Activated naive CD4-positive, alpha-beta T cell treated with anti-CD3 and anti-CD28 coated beads for 36 hours (primary cell): ENCODE data around the gene NCOA5. TPM values are rescaled to one million over a fixed set of nuclear protein-coding genes. Genes with fewer than 3 reads are reported as not detected.

Source experiments
- CTCF ChIA-PET: fragments of 350-600 bp; sonication (Branson Sonifier 250); formaldehyde crosslinking; loops from one replicate; lab custom pipeline; 2021; ENCODE audit warnings: antibody characterized with exemption; lab: Charles Lee
- DNase-seq: peaks from one replicate; pipeline ENCODE4 v3.0.0-alpha.2; 2020
- H3K27ac Mint-ChIP-seq: one replicate; pipeline ENCODE4 v1.8.0; 2021; ENCODE audit warnings: mild to moderate bottlenecking, mixed read lengths
- H3K27me3 Mint-ChIP-seq: one replicate; pipeline ENCODE4 v1.8.0; 2021; ENCODE audit warnings: low read depth, mixed read lengths
- H3K36me3 Mint-ChIP-seq: one replicate; pipeline ENCODE4 v1.8.0; 2021; ENCODE audit warnings: low read depth, mixed read lengths
- H3K4me1 Mint-ChIP-seq: one replicate; pipeline ENCODE4 v1.8.0; 2021; ENCODE audit warnings: low read depth, mixed read lengths
- H3K4me3 Mint-ChIP-seq: one replicate; pipeline ENCODE4 v1.8.0; 2021; ENCODE audit warnings: mild to moderate bottlenecking, moderate library complexity, mixed read lengths
- H3K9me3 Mint-ChIP-seq: one replicate; pipeline ENCODE4 v1.8.0; 2021; ENCODE audit warnings: mixed read lengths
- intact Hi-C: fragments of 100-400 bp; cut with micrococcal nuclease; formaldehyde crosslinking; loops from one replicate; pipeline ENCODE4 v1.15.1; 2023
- total RNA-seq, 2 experiments: library from RNA; stranded (reverse); gene quantifications; one replicate each; pipeline ENCODE4 v1.2.3, GENCODE V29; 2021

The NCOA5 gene
- total RNA-seq, 2 experiments from 2014 or later, result 4.4 to 5.1 TPM

DNA sequence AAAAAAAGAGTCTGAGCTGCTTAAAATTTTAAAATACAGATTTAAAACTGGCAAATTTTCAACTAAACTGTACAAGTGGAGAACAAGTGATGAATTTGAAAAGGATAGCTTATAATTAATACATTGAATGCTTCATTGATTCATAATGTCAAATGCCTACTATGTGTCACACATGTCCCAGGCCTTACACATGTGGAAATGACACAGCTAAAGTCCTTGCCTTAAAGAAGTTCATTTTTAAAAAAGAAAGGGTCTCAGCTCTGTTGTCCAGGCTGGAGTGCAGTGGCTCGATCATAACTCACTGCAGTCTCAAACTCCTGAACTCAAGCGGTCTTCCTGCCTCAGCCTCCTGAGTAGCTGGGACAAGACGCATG, 5.0 kb downstream of the NCOA5 start:
- CTCF ChIA-PET, result interaction anchor here (0.6 to 1.1 kb wide), 7 partner anchors 70 to 717 kb away, joined by 3 to 7 read pairs (median 4); no protein-coding TSS in a partner anchor
- peaks cover 65% of the 10 kb centered on the region for H3K4me1 Mint-ChIP-seq
- no peaks in the 10 kb centered on the region for H3K27me3 Mint-ChIP-seq
- no peak for DNase-seq
- H3K36me3 Mint-ChIP-seq, result peaks cover 2% of the 10 kb centered on the region
- intact Hi-C loops, result no loop called here
- H3K9me3 Mint-ChIP-seq, result no peaks in the 10 kb centered on the region
- no peak overlapping the region for H3K4me3 Mint-ChIP-seq
- no peak overlapping the region for H3K27ac Mint-ChIP-seq

DNA sequence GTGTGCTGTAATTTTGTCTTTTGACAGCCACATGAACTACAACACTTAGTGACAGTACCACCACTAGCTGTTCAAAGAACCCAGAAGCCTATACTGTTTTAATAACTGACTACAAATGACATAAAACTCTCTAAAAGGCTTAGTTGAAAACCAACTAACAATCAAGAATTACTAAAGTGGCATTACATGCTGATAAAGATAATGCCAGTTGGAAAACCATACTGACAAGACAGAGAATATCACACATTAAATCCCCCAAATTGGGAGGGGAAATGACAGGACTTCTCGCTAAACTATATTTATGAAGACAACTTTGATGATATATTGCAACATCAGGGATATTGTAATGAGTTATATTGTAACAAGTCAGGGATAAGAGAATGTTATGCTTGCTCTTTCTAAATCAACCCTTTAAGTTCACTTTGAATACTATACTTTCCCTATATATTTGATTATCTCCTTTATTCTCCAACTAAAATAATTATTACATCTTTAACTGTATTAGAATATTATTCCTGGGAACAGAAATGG, 6.2 kb downstream of the NCOA5 start:
- H3K27me3 Mint-ChIP-seq, result no peaks in the 10 kb centered on the region
- no peak overlapping the region for H3K4me3 Mint-ChIP-seq
- H3K36me3 Mint-ChIP-seq, result peaks cover 11% of the 10 kb centered on the region
- peaks cover 64% of the 10 kb centered on the region for H3K4me1 Mint-ChIP-seq
- intact Hi-C loops, result no loop called here
- no peaks in the 10 kb centered on the region for H3K9me3 Mint-ChIP-seq
- CTCF ChIA-PET, result interaction anchor here (1.2 kb wide), 1 partner anchor 61 kb away, joined by 5 read pairs; no protein-coding TSS in a partner anchor
- H3K27ac Mint-ChIP-seq, result no peak overlapping the region
- DNase-seq, result no peak

DNA sequence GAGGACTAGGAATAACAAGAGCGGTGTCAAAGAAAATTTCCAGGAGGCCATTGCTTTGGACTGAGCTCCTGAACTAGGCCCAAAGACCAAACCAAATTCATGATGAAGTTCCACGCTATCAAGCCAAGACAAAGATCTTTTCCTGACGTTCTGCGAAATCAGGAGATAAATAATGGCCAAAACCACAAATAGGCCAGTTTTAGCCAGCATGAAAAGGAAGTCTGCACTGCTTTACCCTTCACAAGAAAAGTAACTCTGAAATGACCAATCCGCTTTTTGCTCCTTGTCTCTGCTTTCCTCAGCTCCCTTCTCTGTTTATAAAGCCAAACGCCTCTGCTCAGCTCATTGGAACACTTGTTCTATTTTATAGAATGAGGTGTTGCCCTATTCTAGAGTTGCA, 6.7 kb downstream of the NCOA5 start:
- intact Hi-C loops, result no loop called here
- CTCF ChIA-PET, result interaction anchor here (1.2 kb wide), 1 partner anchor 60 kb away, joined by 5 read pairs; no protein-coding TSS in a partner anchor
- peaks cover 59% of the 10 kb centered on the region for H3K4me1 Mint-ChIP-seq
- no peak for DNase-seq
- H3K27me3 Mint-ChIP-seq, result no peaks in the 10 kb centered on the region
- no peaks in the 10 kb centered on the region for H3K9me3 Mint-ChIP-seq
- peaks cover 11% of the 10 kb centered on the region for H3K36me3 Mint-ChIP-seq
- H3K27ac Mint-ChIP-seq, result no peak overlapping the region
- no peak overlapping the region for H3K4me3 Mint-ChIP-seq

DNA sequence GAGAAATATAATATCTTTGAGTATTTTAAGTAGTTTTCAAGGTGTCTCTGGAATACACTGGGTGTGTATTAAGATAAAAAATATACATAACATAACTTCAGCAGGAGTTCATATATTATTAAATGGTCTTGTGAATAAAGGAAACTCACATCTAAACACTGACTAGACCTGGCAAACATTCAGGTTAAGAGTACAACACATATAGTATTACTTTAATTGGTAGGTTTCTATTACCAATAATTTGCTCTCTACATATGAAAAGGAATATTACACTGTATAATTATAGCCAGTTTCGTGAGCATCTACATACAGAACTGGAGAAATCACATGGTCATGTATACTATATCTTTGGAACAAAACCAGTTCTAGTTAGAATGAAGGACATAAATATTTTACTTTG, 8.7 kb downstream of the NCOA5 start:
- Mint-ChIP-seq H3K4me1 (peaks cover 39% of the 10 kb centered on the region), H3K27ac (no peak overlapping the region), H3K36me3 (peaks cover 11% of the 10 kb centered on the region), H3K9me3 (no peaks in the 10 kb centered on the region), H3K4me3 (no peak overlapping the region), H3K27me3 (no peaks in the 10 kb centered on the region)
- DNase-seq, result no peak
- CTCF ChIA-PET, result interaction anchor here (1.0 kb wide), 1 partner anchor 67 kb away, joined by 3 read pairs; no protein-coding TSS in a partner anchor
- intact Hi-C loops, result no loop called here

DNA sequence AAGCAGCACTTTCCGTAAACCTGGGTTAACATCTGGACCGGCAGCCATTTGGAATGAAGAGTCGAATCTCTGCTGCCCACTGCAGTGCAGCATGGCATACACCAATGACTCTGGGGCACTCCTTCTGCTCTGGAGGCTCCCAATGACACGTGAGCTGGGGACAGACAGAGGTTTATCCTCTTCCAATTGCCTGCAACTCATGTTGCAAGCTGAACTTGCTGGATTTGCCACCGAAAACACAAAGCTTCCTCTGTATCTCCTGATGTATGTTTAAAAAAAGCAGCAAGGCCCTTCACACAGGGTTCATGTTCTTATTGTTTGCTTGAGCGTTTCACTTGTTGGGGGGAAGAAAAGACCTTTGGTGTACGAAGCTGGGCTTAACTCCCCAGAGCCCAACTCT, 10.8 kb downstream of the NCOA5 start:
- intact Hi-C loops, result no loop called here
- CTCF ChIA-PET, result interaction anchor here (0.8 to 2.7 kb wide), 4 partner anchors 9 to 66 kb away, joined by 3 to 7 read pairs (median 4); no protein-coding TSS in a partner anchor
- Mint-ChIP-seq H3K27me3 (no peaks in the 10 kb centered on the region), H3K4me1 (peaks cover 19% of the 10 kb centered on the region), H3K9me3 (no peaks in the 10 kb centered on the region), H3K36me3 (peaks cover 21% of the 10 kb centered on the region), H3K4me3 (no peak overlapping the region), H3K27ac (no peak overlapping the region)
- DNase-seq, result no peak

DNA sequence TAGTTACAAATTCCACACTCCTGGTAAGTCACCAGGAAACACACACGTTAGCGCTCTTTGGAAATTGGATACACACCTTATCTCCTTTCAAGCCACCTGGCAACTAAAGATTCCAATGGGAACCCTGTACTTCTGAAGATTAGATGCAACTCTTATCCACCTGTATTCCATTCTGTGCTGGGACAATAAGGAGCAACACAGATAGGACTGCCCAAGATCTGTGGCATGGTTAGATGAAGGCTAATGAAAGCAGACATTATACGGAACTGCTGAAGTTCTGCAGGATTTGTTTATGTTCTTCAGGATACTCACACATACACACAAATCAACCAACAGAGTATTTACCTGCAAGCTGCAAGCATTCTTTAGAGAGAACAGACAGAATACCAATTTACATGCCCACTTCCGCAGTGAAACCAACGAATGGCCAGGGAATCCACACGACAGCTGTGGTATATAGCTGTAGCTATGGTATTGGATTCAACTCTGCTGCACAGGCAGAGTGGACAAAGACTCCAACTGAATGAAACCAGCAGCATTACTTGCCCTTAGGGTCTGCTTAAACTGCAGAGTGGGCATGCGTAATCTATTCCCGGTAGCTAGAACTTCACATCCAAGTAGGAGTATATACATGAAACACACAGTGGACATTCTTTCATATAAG, 12.0 kb downstream of the NCOA5 start:
- Mint-ChIP-seq H3K9me3 (no peaks in the 10 kb centered on the region), H3K36me3 (peaks cover 21% of the 10 kb centered on the region), H3K4me3 (no peak overlapping the region), H3K4me1 (peaks cover 10% of the 10 kb centered on the region), H3K27me3 (no peaks in the 10 kb centered on the region), H3K27ac (no peak overlapping the region)
- DNase-seq, result no peak
- intact Hi-C loops, result no loop called here
- CTCF ChIA-PET, result interaction anchor here (1.0 to 2.7 kb wide), 4 partner anchors 11 to 64 kb away, joined by 3 to 7 read pairs (median 4); no protein-coding TSS in a partner anchor

DNA sequence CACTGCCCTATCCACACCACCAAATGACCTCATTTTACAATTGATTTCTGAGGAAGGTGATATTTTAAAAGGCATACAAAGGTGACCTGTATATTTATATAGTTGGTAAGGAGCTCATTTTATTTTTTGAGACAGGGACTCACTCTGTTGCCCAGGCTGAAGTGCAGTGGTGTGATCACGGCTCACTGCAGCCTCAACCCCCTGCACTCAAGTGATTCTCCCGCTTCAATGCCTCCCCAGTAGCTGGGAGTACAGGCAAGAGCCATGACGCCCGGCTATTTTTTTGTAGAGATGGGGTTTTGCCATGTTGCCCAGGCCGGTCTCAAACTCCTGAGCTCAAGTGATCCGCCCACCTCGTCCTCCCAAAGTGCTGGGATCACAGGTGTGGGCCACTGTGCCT, 13.0 kb downstream of the NCOA5 start:
- CTCF ChIA-PET, result interaction anchor here (0.8 to 0.9 kb wide), 2 partner anchors 55 to 86 kb away, joined by 3 to 4 read pairs; no protein-coding TSS in a partner anchor
- Mint-ChIP-seq H3K36me3 (peaks cover 21% of the 10 kb centered on the region), H3K27me3 (no peaks in the 10 kb centered on the region)

DNA sequence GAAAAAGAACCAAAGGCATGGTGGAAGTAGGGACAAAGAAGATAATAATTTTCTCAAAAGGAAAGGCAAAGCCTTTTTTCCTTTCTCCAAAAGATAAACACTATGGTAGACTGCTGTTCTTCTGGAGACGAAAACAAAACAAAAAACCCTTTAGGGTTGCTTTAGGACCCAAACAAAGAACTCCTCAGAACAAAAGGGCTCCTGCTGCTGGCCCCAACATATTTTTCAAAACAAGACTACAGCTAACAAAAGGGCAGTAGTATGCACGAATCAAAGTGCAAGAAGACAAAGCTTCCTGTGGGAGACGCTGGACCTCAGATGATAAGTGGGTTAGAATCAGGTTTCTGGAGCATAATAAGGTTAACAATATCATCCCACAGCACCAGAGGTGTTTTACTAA, 15.8 kb downstream of the NCOA5 start:
- Mint-ChIP-seq H3K27me3 (no peaks in the 10 kb centered on the region), H3K9me3 (no peaks in the 10 kb centered on the region), H3K27ac (no peak overlapping the region), H3K4me3 (no peak overlapping the region), H3K4me1 (no peaks in the 10 kb centered on the region), H3K36me3 (peaks cover 23% of the 10 kb centered on the region)
- no peak for DNase-seq
- intact Hi-C loops, result no loop called here
- CTCF ChIA-PET, result no interaction called here

More for the DNA sequence above, 13.0 kb downstream of the NCOA5 start:
- Mint-ChIP-seq H3K9me3 (no peaks in the 10 kb centered on the region), H3K4me1 (peaks cover 4% of the 10 kb centered on the region), H3K27ac (no peak overlapping the region), H3K4me3 (no peak overlapping the region)
- no peak for DNase-seq
- intact Hi-C loops, result no loop called here

DNA sequence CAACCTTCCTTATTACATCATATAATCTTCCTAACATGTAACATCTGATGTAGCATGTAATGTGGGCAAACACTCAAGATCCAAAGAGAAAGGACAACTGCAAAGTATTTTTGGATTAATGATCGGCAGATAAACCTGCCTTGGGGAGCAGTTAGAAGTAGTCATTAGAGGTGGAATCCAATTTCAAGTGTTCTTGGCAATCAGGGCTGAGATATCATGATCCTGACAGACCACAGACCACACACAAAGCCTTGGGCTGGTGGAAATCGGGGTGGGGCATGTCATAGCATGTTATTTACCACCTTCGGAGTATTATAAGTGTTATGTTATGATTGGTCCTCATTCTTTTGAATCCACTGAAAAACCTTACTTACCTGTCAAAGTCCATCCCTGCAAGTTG, 16.3 kb downstream of the NCOA5 start:
- Mint-ChIP-seq H3K4me1 (no peaks in the 10 kb centered on the region), H3K9me3 (no peaks in the 10 kb centered on the region), H3K36me3 (peaks cover 23% of the 10 kb centered on the region), H3K27ac (no peak overlapping the region), H3K4me3 (no peak overlapping the region), H3K27me3 (no peaks in the 10 kb centered on the region)
- CTCF ChIA-PET, result no interaction called here
- no peak for DNase-seq
- intact Hi-C loops, result no loop called here

DNA sequence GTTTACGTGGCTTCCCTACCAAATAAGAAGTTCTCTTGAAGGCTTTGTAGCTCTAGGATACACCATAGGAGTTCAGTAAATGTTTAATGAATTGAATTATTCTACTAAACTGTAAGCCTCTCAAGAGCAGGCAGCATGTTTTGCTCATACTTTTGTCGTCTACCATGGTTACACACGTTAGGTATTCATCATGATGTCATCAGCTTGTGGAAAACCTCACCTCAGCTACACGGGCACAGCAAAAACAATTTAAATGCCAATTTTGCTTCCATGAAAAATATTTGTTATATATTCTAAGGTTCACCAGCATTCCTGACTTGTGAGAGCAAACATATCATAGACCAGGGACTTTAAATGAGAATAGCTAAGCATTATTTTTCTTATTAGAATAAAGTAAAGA, 16.7 kb downstream of the NCOA5 start:
- Mint-ChIP-seq H3K36me3 (peaks cover 27% of the 10 kb centered on the region), H3K27ac (no peak overlapping the region), H3K4me1 (no peaks in the 10 kb centered on the region), H3K9me3 (no peaks in the 10 kb centered on the region), H3K4me3 (no peak overlapping the region), H3K27me3 (no peaks in the 10 kb centered on the region)
- CTCF ChIA-PET, result no interaction called here
- DNase-seq, result no peak
- intact Hi-C loops, result no loop called here

DNA sequence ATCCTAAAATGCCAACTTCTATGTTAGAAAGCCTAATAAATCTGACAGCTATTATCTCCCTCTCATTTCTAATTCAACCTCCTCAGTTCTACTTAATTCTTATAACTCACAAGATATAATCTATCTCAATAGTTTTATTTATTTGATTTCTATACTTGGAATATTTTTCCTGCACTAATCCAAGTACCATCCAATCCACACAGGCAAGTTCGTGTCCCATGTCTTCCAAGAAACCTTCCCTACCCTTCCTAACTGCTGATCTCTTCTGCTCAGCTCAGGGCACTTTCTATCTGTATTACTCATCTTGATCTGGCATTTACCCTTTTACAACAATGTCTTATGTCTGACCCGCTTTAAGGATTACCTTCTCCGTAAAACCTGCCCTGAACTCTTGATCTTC, 18.2 kb downstream of the NCOA5 start:
- no peak overlapping the region for H3K27ac Mint-ChIP-seq
- H3K27me3 Mint-ChIP-seq, result no peaks in the 10 kb centered on the region
- CTCF ChIA-PET, result interaction anchor here (0.6 kb wide), 1 partner anchor 326 kb away, joined by 4 read pairs; no protein-coding TSS in a partner anchor
- H3K4me3 Mint-ChIP-seq, result no peak overlapping the region
- intact Hi-C loops, result no loop called here
- no peak for DNase-seq
- H3K9me3 Mint-ChIP-seq, result no peaks in the 10 kb centered on the region
- H3K4me1 Mint-ChIP-seq, result no peaks in the 10 kb centered on the region
- H3K36me3 Mint-ChIP-seq, result peaks cover 34% of the 10 kb centered on the region

DNA sequence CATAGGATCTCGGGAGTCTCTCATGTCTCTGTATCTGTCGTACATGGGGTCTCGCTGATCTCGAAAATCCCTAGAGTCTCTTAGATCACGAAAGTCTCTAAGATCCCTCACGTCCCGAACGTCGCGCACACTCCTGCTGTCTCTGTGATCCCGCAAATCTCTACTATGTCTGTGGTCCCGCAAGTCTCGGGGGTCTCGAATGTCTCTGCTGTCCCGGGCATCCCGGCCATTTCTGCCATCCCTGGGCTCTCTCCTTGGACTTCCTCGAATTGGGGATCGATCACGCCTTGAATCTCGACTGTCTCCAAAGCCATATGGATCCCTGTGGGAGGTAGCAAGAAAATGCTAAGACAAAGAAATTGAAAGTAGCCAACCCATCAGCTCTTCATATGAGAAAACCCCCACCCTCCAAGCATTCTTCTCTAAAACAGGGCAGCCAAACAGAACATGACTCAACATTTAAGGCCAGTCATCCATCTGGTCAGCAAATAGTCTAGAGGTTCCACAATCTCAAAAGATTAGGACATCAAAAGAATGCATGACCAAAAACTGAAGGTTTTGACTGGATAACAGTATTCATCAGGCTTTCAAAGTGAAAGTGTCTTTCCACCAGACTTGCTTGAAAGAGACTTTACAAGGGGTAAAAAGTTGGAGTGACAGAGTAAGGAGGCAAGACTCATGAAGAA, 19.4 kb downstream of the NCOA5 start:
- Mint-ChIP-seq H3K4me3 (no peak overlapping the region), H3K27me3 (no peaks in the 10 kb centered on the region)
- CTCF ChIA-PET, result no interaction called here

More for the DNA sequence above, 19.4 kb downstream of the NCOA5 start:
- no peak for DNase-seq
- peaks cover 39% of the 10 kb centered on the region for H3K36me3 Mint-ChIP-seq
- no peaks in the 10 kb centered on the region for H3K4me1 Mint-ChIP-seq
- H3K9me3 Mint-ChIP-seq, result no peaks in the 10 kb centered on the region
- intact Hi-C loops, result no loop called here
- H3K27ac Mint-ChIP-seq, result no peak overlapping the region
